GM18498 (cell line): ENCODE data around the gene NLGN4X.

ENCODE experiments used
- ATAC-seq: cut with Tn5 transposase; IDR thresholded peaks from one replicate; pipeline ENCODE4 v1.9.1; 2021; ENCODE audit warnings: mild to moderate bottlenecking, moderate library complexity; ENCODE audit not compliant: unreplicated experiment

NLGN4X gene

GRCh38 chrX:5876984-5877596 is 351.6 kb downstream of the NLGN4X start:
- ATAC-seq: no peak

- ATAC-seq: no peak
These were observed 358.4 kb downstream of the NLGN4X start for GRCh38 chrX:5870238-5870637.

GRCh38 chrX:5869786-5870185 is 358.9 kb downstream of the NLGN4X start:
- no peak for ATAC-seq

DNA sequence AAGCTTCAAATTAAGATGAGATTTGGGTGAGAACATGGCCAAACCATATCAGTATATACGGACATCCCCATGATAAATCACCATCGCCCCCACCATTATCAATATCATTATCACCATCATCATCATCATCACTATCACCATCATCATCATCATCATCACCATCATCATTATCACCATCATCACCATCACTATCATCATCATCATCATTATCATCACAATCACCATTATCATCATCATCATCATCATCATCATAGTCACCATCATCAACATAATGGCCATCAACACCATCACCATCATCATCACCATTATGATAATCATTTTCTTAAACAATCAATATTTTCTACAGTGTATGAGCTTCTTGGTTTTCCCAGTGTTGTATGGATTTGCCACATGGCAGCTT is 360.9 kb downstream of the NLGN4X start:
- no peak for ATAC-seq

- no peak for ATAC-seq
These were observed 371.4 kb downstream of the NLGN4X start for GRCh38 chrX:5857232-5857631.

DNA sequence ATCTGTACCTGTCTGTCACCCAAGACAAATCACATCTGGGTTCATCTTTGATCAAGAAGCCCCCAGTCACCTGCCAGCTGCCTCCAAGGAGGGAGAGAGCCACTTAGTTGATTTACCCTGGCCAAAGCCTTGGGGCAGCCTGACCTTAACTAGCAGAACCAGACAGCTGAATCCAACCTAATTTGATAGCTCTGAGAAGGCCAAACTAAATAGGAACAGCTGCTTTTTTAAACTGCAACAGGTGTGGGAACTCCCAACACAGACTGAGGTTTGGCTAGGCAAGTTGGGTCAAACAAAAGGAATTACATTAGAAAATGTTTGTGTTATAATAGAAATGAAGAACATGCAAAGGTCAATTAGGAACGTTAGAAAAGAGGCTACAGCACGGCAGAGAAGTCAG is 375.7 kb downstream of the NLGN4X start:
- no peak for ATAC-seq

GRCh38 chrX:5842601-5843000 is 386.1 kb downstream of the NLGN4X start:
- ATAC-seq: no peak
